ENCODE measurements around the gene EFCAB8.

DNA sequence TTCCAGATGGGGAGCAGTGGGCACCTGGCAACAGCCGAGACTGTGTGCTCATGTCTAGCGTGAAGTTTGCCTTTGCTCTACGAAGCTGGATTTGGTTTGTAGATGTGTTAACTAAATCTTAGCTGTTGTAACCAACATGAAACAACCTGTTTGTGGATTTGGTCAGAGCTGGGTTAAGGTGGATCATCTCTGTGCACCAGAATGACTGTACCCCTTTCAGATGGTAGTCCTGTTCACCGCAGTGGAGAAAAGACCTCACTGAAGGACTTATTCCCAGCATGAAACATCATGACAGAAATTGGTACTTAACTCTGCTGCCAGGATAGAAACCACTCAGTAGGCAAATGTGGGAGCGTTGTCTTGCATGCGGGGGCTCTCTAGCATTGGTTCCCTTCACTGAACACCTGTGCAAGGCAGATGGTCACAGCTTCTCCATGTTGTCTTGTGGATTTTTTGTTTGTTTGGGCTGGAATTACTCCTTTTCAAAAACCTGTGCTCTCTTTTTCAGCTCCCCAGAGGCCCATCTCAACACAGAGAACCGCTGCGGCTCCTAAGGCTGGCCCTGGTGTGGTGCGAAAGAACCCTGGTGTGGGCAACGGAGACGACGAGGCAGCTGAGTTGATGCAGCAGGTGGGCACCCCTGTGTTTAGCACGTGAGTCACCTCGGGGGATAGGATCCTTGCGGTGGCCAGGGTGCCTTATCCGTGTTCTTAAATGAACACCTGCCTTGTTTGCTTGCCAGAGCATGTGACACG lies 19.3 kb upstream of the EFCAB8 start:
- TF ChIP-seq, protein P1, sequence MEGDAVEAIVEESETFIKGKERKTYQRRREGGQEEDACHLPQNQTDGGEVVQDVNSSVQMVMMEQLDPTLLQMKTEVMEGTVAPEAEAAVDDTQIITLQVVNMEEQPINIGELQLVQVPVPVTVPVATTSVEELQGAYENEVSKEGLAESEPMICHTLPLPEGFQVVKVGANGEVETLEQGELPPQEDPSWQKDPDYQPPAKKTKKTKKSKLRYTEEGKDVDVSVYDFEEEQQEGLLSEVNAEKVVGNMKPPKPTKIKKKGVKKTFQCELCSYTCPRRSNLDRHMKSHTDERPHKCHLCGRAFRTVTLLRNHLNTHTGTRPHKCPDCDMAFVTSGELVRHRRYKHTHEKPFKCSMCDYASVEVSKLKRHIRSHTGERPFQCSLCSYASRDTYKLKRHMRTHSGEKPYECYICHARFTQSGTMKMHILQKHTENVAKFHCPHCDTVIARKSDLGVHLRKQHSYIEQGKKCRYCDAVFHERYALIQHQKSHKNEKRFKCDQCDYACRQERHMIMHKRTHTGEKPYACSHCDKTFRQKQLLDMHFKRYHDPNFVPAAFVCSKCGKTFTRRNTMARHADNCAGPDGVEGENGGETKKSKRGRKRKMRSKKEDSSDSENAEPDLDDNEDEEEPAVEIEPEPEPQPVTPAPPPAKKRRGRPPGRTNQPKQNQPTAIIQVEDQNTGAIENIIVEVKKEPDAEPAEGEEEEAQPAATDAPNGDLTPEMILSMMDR (IDR thresholded peaks at IDR 0.05; ENCODE audit: poor library complexity), result no peak
- TF ChIP-seq EZH2 (IDR thresholded peaks at IDR 0.05; ENCODE audit: borderline replicate concordance) (no peak), EZH2phosphoT487 (IDR thresholded peaks at IDR 0.05; ENCODE audit: low read depth, severe bottlenecking, unreplicated experiment) (no peak)
